Lung microvascular endothelial cell (primary cell): ENCODE data around the gene SIK3. TPM values are rescaled to one million over a fixed set of nuclear protein-coding genes. Genes with fewer than 3 reads are reported as not detected.

Source experiments
- DNase-seq, 2 donors: peaks; one replicate each; pipeline versions ENCODE4 v3.0.0 to v3.0.0-alpha.2; 2010; ENCODE audit warnings: low read depth in 2 of 2
- total RNA-seq: library from RNA; depleted of rRNA; stranded (reverse); fragments of >200 nt; gene quantifications from 2 replicates; pipeline ENCODE4 v1.2.1, GENCODE V29; 2014

The SIK3 gene
- total RNA-seq, 1 donor from 2014 or later: 6.3 TPM

DNA sequence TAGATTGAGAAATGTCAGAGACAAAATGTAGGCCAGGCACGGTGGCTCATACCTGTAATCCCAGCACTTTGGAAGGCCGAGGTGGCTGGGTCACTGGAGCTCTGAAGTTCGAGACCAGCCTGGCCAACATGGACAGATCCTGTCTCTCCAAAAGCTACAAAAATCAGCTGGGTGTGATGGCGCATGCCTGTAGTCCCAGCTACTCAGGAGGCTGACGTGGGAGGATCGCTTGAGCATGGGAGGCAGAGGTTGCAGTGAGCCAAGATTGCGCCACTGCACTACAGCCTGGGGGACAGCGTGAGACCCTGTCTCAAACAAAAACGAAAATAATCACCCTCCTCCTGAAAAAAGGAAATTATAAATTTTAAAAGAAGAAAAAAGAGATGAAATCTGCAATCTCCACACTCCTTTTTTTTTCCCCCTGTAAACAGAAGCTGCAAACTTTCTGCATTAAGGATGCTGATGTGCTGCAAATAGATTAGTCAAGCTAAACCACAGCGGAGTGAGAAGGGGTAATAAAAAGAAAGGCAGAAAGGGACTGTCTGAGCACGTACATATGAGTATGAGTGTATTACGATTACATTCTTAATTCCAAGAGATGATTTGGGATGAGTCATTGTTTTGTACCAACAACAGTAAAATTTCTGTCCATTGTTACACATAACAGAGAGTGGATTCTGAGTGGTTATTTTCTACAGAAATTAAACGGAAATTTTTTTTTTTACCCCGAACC is 87.3 kb downstream of the SIK3 start:
- peak; percentile 45 to 79 for DNase-seq

GRCh38 chr11:117009905-117010605 is 88.2 kb downstream of the SIK3 start:
- no peak for DNase-seq

DNA sequence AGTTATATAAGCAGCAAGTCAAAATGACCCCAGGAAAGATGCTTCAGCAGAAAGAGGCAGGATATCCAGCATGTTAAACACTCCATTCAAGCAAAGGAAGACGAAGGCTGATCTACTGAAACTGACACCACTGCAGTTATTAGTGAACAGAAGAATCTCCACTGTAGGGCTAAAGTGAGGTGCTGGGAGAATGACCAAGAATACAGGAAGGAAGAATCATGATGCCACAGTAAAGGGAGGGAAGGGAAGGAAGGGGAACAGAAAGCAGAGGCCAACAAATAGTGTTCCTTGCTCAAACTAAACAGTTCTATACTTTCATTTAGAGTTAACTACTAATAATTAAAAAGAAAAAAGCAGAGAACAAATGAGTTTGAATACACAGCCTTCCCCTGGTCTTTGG is 92.5 kb downstream of the SIK3 start:
- no peak for DNase-seq

- DNase-seq: no peak
Measured at GRCh38 chr11:117002639-117003299, 95.5 kb downstream of the SIK3 start.

DNA sequence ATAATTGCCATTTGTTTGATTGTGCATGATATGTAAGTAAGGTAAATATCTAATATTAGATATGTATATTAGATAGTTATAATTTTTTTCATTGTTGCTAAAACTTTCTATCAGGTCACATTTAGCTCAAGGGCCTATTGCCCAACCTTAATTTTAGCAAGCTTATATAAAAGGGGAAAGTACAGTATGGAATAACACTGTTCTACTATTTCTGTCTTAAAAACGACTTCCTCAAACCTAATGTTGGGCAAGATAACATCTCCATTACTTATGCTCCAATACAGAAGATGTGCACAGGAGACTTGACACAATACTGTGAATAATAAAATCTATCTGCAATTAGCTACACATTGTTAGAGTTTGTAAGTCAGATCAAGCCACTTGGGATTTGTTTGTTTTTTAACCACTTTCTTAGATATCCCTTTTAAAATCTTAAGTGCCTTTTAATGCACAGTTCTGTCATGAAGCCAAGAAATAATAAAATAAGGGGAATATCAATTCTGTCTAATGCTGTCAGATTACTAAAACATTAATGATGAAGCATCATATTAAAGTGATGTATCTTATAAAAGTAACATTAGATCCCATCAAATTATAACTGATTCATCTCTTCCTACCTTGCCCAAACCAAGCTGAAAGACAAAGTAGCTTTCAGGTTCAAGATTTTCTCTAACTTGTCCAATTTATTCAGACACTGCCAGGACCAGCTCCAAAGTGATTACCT is 98.1 kb downstream of the SIK3 start:
- no peak for DNase-seq

DNA sequence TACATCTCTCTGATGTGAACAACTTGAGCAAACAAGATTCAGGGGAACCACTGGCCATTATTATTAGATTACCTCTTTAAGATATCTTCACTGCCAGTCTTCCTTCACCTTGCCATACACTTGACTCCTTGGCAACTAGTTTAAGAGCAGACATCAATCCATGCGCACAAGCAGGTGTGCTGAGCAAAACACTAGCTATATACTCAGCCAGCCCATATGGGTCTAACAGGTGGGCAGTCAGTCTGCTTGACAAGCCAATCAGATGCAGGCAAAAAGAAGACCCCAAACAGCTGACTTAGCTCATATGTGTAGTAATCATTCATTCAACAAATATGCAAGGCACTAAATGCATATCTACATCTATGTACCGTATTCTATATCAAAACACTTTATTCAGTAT is 101.2 kb downstream of the SIK3 start:
- no peak for DNase-seq

DNA sequence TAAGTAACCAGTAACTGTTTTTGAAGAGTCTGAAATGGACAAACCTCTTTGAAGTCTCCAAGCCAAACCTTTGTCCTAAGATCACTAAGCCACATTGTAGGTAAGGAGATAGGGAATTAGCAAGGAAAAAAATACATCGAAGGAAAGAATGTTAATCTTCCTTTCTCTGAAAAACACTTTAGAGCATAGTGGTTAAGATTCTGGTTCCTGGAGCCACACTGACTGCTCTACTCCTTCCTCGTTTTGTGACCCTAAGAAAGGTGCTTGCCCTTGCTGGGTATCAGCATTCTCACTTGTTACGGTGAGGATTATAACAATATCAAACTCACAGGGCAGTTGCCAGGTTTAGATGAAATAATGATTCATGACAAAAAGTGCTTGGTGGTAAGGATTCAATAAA is 104.0 kb downstream of the SIK3 start:
- no peak for DNase-seq

- peak; percentile 40 to 73 for DNase-seq
Measured at GRCh38 chr11:116993599-116993998, 104.6 kb downstream of the SIK3 start.

- DNase-seq: no peak
Measured at GRCh38 chr11:116991491-116991890, 106.7 kb downstream of the SIK3 start.

GRCh38 chr11:116990811-116991210 is 107.4 kb downstream of the SIK3 start:
- no peak for DNase-seq

DNA sequence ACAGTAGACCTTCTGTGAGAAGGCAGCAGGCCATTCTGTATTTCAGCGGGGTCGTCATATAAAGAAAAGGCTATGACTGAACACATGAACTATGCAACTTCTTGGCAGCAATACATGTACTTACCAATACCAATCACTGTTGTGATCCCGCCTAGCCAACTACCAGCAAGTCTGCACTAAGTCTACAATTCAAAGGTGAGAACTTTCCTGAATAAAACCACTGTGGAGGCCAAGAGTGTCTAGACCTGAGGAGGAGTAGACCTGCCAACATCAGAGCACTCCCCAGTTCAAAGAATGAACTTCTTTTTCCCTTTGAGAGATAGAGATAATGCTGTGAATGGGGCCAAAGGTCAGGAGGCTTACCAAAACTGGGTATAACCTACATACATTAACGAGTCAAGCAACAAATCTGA is 108.2 kb downstream of the SIK3 start:
- DNase-seq: peak in 1 of 2 donors; percentile 35

GRCh38 chr11:116989184-116989583 is 109.0 kb downstream of the SIK3 start:
- no peak for DNase-seq

DNA sequence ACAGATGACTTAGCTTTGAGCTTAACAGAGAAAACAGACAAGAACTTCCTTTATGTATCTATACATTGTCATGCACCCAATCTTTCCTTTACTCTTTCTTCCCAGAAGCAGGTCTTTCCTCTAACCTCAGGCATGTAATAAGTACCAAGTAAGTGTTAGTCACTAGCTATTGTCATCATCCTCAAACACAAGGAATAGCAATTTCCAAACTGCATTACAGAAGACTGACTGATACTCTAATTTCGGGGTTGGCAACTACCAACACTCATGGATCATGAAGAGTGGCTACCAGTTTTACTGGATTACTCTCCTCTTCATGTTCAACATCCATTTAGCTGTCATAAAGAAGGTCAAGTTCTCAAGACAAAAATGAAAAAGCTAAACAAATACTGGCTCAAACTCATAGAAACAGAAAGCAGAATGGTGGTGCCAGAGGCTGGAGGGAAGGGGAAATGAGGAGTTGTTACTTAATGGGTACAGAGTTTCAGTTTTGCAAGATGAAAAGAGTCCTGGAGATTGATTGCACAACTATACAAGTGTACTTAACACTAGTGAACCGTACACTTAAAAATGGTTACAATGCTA is 111.6 kb downstream of the SIK3 start:
- peak in 1 of 2 donors; percentile 31 for DNase-seq

DNA sequence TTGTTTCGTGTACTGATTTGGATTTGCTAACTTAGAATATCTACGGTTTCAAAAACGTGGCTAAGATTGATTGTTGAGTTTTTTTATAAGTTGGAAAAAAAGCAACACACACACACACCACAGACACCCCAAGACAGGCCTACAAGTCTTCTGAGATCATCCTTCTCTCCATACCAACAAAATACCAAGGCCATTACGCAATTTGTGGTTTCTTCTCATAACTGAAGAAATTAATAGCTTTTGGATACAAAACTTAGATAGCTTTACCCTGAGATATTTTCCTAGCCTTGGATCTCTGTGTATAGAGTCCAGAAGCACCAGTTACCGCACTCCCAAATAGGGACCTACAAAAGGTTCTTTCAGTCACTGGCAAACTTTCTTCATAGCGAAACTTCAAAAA is 113.6 kb downstream of the SIK3 start:
- peak in 1 of 2 donors; percentile 15 for DNase-seq

GRCh38 chr11:116984186-116984585 is 114.0 kb downstream of the SIK3 start:
- no peak for DNase-seq

GRCh38 chr11:116981266-116981885 is 116.9 kb downstream of the SIK3 start:
- DNase-seq: no peak

- no peak for DNase-seq
Measured at GRCh38 chr11:116980136-116980793, 118.0 kb downstream of the SIK3 start.

DNA sequence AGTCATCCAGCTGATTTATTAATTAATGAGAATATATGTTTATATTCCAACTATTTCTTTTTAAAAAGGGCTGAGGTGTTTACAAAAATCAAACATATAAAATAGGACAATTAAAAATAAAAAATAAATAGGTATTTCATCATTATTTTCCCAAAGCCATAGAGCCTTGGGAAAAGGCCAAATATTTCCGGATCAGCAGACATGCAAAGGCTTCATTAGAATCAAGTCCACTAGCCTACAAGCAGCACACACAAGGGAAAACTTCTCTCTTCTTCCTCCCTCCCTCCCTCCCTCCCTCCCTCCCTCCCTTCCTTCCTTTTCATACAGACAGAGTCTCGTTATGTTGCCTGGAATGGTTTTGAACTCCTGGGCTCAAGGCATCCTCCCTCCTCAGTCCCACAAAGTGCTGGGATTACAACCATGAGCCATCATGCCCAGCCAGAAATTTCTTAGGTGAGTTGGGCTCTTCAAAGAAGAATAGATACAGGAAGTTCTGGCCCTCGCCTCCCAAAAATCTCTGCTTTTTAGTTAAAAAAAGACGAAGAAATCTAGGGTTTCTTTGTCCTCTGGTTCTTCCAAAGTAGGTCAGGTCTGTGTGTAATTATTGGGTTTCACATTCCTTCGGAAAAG is 121.2 kb downstream of the SIK3 start:
- no peak for DNase-seq

DNA sequence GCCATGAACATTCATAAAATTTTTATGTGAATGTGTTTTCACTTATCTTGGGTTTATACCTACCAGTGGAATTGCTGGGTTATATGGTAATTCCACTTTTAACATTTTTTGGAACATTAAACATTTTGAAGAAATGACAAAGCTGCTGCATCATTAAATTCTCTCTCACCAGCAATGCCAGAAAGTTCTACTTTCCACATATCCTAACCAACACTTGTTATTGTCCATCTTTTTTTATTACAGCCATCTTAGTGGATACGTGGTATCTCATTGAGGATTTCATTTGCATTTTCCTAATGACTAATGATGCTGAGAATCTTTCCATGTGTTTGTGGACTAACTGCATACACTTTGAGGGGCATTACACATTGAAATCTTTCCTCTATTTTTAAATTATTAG is 122.6 kb downstream of the SIK3 start:
- no peak for DNase-seq

GRCh38 chr11:116973270-116973669 is 125.0 kb downstream of the SIK3 start:
- DNase-seq: no peak
